Measurements from ENCODE around the gene KRTCAP3. TPM values are rescaled to one million over a fixed set of nuclear protein-coding genes. Genes with fewer than 3 reads are reported as not detected.
A peak's percentile ranks its signal among the peaks of the same experiment; 100 is the strongest.

The KRTCAP3 gene
- total RNA-seq, 1 experiment from 2014 or later, result 0.22 TPM

DNA sequence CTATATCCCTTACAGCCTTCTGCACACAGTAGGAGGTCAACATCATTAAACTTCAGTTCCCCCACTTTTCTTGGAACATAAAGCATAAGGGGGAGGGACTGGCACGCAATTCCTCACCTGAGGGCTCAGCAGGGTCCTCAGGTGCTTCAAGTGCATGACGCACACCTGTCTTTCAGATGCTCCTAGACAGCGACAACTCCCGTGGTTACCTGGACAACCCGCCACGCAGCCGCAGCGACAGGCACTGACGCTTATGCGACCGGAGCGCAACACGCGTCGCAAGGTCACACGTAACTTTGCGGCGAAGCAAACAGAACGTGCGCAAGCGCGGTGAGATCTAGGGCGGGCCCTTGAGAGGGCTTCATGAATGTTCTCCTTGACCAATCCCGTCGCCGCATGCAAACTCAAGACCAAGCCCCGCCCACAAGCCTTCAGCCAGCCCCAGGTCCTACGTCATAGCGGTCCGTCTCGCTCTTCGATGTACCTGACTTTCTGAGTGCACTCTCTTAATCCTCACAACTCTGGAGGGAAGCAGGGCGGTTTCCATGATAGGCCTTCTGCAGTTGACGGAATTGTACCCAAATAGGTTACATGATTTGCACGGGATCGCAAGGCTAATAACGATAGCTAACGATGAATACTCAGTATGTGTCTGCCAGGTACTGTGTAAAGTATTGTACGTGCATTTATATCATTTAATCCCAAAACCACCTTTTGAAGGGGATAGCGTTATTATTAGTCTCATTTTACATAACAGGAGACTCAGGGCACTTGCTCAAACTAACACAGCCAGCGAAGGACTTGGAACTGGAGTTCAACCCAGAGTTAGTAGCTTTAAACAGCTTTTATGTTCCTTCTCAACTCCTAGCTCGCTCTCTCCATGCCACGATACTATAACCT is 47.6 kb downstream of the KRTCAP3 start, which contains the start of gene IFT172:
Gene IFT172 (minus strand): TSS at position 246 of the 900 bp plus-strand sequence. CDS start 90 bp downstream, at position 156.
- H3K79me2 ChIP-seq (ENCODE audit: low read length), result 0 out of 2 replicates have a peak, but pooled peaks cover 5% of the 10 kb centered on the region

DNA sequence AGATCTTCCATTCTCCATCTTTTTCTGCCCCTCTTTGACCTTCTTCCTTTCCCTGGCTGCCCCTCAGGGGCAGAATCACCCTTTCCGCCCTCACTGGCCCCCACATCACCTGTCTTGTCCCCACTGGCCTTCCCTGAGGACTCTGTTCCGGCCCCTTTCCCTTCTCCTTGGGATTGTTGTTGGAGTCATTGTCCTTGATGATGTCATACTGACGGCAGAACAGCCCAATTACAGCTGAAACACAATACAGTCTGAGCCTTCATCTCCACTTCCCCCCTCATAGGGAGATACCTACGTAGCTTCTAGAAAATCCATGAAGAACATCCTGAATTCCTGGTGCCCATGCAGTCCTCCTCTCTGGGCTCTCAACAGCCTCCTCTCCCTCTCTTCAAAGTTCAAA is 50.4 kb downstream of the KRTCAP3 start:
- ChIA-PET POLR2A (ENCODE audit: unreplicated experiment) (no interaction called here), CTCF (no interaction called here)
- H3K27ac ChIP-seq (ENCODE audit: low read length), result no peak overlapping the region
- no TSS peak for BruUV-seq (replicated peaks)
- no peaks in the 10 kb centered on the region for H3F3A ChIP-seq (ENCODE audit: low read length, unreplicated experiment)
- H4K20me1 ChIP-seq (ENCODE audit: low read length), result no peaks in the 10 kb centered on the region
- intact Hi-C loops (cut with micrococcal nuclease), result no loop called here
- H3K4me2 ChIP-seq (ENCODE audit: low read length), result no peak overlapping the region
- no peak overlapping the region for H3K4me3 ChIP-seq (ENCODE audit: low read length)
- H3K9ac ChIP-seq (ENCODE audit: low read length), result no peak overlapping the region
- ATAC-seq, result no peak
- DNase-seq, result no peak
- H3K27me3 ChIP-seq (ENCODE audit: low read length), result no peaks in the 10 kb centered on the region
- 0 out of 2 replicates have a peak, but pooled peaks cover 5% of the 10 kb centered on the region for H3K79me2 ChIP-seq (ENCODE audit: low read length)
- no peaks in the 10 kb centered on the region for H3K9me2 ChIP-seq (replicated peaks; ENCODE audit: low read length)
- no peaks in the 10 kb centered on the region for H3K36me3 ChIP-seq (ENCODE audit: low read depth, low read length)
- no peaks in the 10 kb centered on the region for H3K9me3 ChIP-seq (ENCODE audit: low read length)
- no peak overlapping the region for H2AFZ ChIP-seq (ENCODE audit: low read length)
- TF ChIP-seq, protein P1, sequence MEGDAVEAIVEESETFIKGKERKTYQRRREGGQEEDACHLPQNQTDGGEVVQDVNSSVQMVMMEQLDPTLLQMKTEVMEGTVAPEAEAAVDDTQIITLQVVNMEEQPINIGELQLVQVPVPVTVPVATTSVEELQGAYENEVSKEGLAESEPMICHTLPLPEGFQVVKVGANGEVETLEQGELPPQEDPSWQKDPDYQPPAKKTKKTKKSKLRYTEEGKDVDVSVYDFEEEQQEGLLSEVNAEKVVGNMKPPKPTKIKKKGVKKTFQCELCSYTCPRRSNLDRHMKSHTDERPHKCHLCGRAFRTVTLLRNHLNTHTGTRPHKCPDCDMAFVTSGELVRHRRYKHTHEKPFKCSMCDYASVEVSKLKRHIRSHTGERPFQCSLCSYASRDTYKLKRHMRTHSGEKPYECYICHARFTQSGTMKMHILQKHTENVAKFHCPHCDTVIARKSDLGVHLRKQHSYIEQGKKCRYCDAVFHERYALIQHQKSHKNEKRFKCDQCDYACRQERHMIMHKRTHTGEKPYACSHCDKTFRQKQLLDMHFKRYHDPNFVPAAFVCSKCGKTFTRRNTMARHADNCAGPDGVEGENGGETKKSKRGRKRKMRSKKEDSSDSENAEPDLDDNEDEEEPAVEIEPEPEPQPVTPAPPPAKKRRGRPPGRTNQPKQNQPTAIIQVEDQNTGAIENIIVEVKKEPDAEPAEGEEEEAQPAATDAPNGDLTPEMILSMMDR (conservative IDR thresholded peaks at IDR 0.05; ENCODE audit: low read depth, low read length), result no peak
- TF ChIP-seq EZH2phosphoT487 (IDR thresholded peaks at IDR 0.05; ENCODE audit: borderline replicate concordance, low read length), result no peak
- H3K4me1 ChIP-seq (ENCODE audit: insufficient read depth, low read length), result peaks cover 16% of the 10 kb centered on the region

More for the DNA sequence above, 47.6 kb downstream of the KRTCAP3 start, which contains the start of gene IFT172:
- TSS peak; percentile 98 for BruUV-seq (replicated peaks)
- no peaks in the 10 kb centered on the region for H3K27me3 ChIP-seq (ENCODE audit: low read length)
- H3K4me3 ChIP-seq (ENCODE audit: low read length), result peak within 1 kb of the TSS; percentile 71
- ATAC-seq (peak; percentile 98), DNase-seq (peak; percentile 100)
- intact Hi-C loops (cut with micrococcal nuclease), result loop anchor here (1.0 kb wide), 1 partner anchor 139 kb away; no protein-coding TSS in a partner anchor
- no peaks in the 10 kb centered on the region for H4K20me1 ChIP-seq (ENCODE audit: low read length)
- H3K27ac ChIP-seq (ENCODE audit: low read length), result 0 out of 2 replicates have a peak within 1 kb of the TSS, but pooled peaks have one; percentile 3
- peak within 1 kb of the TSS; percentile 94 for H2AFZ ChIP-seq (ENCODE audit: low read length)
- H3K4me1 ChIP-seq (ENCODE audit: insufficient read depth, low read length), result peaks cover 16% of the 10 kb centered on the region
- ChIA-PET CTCF (no interaction called here), POLR2A (ENCODE audit: unreplicated experiment) (no interaction called here)
- no peaks in the 10 kb centered on the region for H3K9me2 ChIP-seq (replicated peaks; ENCODE audit: low read length)
- H3K36me3 ChIP-seq (ENCODE audit: low read depth, low read length), result no peaks in the 10 kb centered on the region
- TF ChIP-seq EZH2phosphoT487 (IDR thresholded peaks at IDR 0.05; ENCODE audit: borderline replicate concordance, low read length), result no peak
- TF ChIP-seq EZH2 (IDR thresholded peaks at IDR 0.05; ENCODE audit: low read length, unreplicated experiment), result no peak
- TF ChIP-seq, protein P1 (conservative IDR thresholded peaks at IDR 0.05; ENCODE audit: low read depth, low read length), result no peak
- no peaks in the 10 kb centered on the region for H3K9me3 ChIP-seq (ENCODE audit: low read length)
- H3K9ac ChIP-seq (ENCODE audit: low read length), result peak within 1 kb of the TSS; percentile 42
- no peaks in the 10 kb centered on the region for H3F3A ChIP-seq (ENCODE audit: low read length, unreplicated experiment)
- H3K4me2 ChIP-seq (ENCODE audit: low read length), result peak within 1 kb of the TSS; percentile 93

DNA sequence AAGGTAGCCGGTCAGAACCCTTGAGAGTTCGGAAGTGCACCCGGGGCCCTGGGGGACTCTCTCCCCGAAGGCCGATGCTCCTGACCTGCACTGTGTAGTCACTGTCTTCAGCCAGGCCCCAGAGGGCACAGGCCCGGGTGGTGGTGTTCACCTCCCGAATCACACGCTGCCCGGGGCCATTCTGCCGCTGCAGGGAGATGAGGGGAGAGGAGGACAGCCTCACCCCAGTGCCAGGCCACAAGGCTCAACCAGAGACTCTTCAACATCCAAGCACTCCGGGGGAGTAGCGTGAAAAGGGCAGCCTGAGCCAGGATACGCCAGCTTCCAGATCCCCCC is 51.7 kb downstream of the KRTCAP3 start:
- H3K4me1 ChIP-seq (ENCODE audit: insufficient read depth, low read length), result peaks cover 12% of the 10 kb centered on the region
- H3F3A ChIP-seq (ENCODE audit: low read length, unreplicated experiment), result no peaks in the 10 kb centered on the region
- TF ChIP-seq EZH2phosphoT487 (IDR thresholded peaks at IDR 0.05; ENCODE audit: borderline replicate concordance, low read length) (no peak), EZH2 (IDR thresholded peaks at IDR 0.05; ENCODE audit: low read length, unreplicated experiment) (no peak)
- TF ChIP-seq, protein P1 (conservative IDR thresholded peaks at IDR 0.05; ENCODE audit: low read depth, low read length), result no peak
- no peaks in the 10 kb centered on the region for H3K79me2 ChIP-seq (ENCODE audit: low read length)
- no peaks in the 10 kb centered on the region for H3K27me3 ChIP-seq (ENCODE audit: low read length)
- no peak for DNase-seq
- H3K9me2 ChIP-seq (replicated peaks; ENCODE audit: low read length), result no peaks in the 10 kb centered on the region
- no peak overlapping the region for H3K4me2 ChIP-seq (ENCODE audit: low read length)
- no peak overlapping the region for H3K27ac ChIP-seq (ENCODE audit: low read length)
- intact Hi-C loops (cut with micrococcal nuclease), result no loop called here
- no peak overlapping the region for H2AFZ ChIP-seq (ENCODE audit: low read length)
- H4K20me1 ChIP-seq (ENCODE audit: low read length), result no peaks in the 10 kb centered on the region
- ATAC-seq, result no peak
- no TSS peak for BruUV-seq (replicated peaks)
- H3K9ac ChIP-seq (ENCODE audit: low read length), result no peak overlapping the region
- no peak overlapping the region for H3K4me3 ChIP-seq (ENCODE audit: low read length)
- CTCF ChIA-PET, result no interaction called here
- H3K9me3 ChIP-seq (ENCODE audit: low read length), result no peaks in the 10 kb centered on the region
- H3K36me3 ChIP-seq (ENCODE audit: low read depth, low read length), result no peaks in the 10 kb centered on the region
- POLR2A ChIA-PET (ENCODE audit: unreplicated experiment), result no interaction called here

Measured in PC-3 (cell line).